Suppressor macrophage treated with lipopolysaccharide for 4 hours (primary cell): ENCODE data around the gene SLC38A1.
"Not testable (repeated sequence)": the region's sequence is repeated elsewhere in the genome, so short reads cannot be mapped to it uniquely, and the experiment has no call there.

Source experiments
- DNase-seq: peaks from one replicate; pipeline ENCODE4 v3.0.0-alpha.2; 2020

The SLC38A1 gene

GRCh38 chr12:46268583-46269428 is at the start of gene SLC38A1:
TSS of gene SLC38A1 (minus strand) at chr12:46269043. CDS start at chr12:46239800, 29,243 bp downstream.
- DNase-seq: peak; percentile 32

GRCh38 chr12:46318037-46318436 is 49.2 kb upstream of the SLC38A1 start:
- no peak for DNase-seq

- no peak for DNase-seq
These were observed 35.2 kb upstream of the SLC38A1 start for GRCh38 chr12:46304070-46304469.

GRCh38 chr12:46303039-46303666 is 34.3 kb upstream of the SLC38A1 start:
- DNase-seq: peak; percentile 65

- DNase-seq: peak; percentile 23
These were observed 32.1 kb upstream of the SLC38A1 start for GRCh38 chr12:46300910-46301309.

- no peak for DNase-seq
These were observed 31.0 kb upstream of the SLC38A1 start for GRCh38 chr12:46299851-46300250.

GRCh38 chr12:46298261-46298660 is 29.4 kb upstream of the SLC38A1 start:
- DNase-seq: no peak

GRCh38 chr12:46296822-46297221 is 28.0 kb upstream of the SLC38A1 start:
- peak; percentile 2 for DNase-seq

- no peak for DNase-seq
These were observed 24.0 kb upstream of the SLC38A1 start for GRCh38 chr12:46292754-46293402.

- DNase-seq: not testable (repeated sequence)
These were observed 23.1 kb upstream of the SLC38A1 start for GRCh38 chr12:46291953-46292352.

GRCh38 chr12:46285177-46285576 is 16.3 kb upstream of the SLC38A1 start:
- DNase-seq: not testable (repeated sequence)

- DNase-seq: no peak
These were observed 14.0 kb upstream of the SLC38A1 start for GRCh38 chr12:46282829-46283228.

- DNase-seq: no peak
These were observed 7.9 kb upstream of the SLC38A1 start for GRCh38 chr12:46276756-46277155.

GRCh38 chr12:46271863-46272262 is 3.0 kb upstream of the SLC38A1 start:
- no peak for DNase-seq

GRCh38 chr12:46269429-46270241 is 792 bp upstream of the SLC38A1 start:
- DNase-seq: peak; percentile 9

- DNase-seq: peak; percentile 4
These were observed 839 bp downstream of the SLC38A1 start for GRCh38 chr12:46267825-46268582.

- no peak for DNase-seq
These were observed 1.3 kb downstream of the SLC38A1 start for GRCh38 chr12:46267575-46267824.

- DNase-seq: peak; percentile 23
These were observed 1.8 kb downstream of the SLC38A1 start for GRCh38 chr12:46266869-46267574.

- DNase-seq: peak; percentile 17
These were observed 2.5 kb downstream of the SLC38A1 start for GRCh38 chr12:46266382-46266791.

GRCh38 chr12:46265734-46266133 is 3.1 kb downstream of the SLC38A1 start:
- DNase-seq: no peak

GRCh38 chr12:46265102-46265501 is 3.7 kb downstream of the SLC38A1 start:
- no peak for DNase-seq

- no peak for DNase-seq
These were observed 4.8 kb downstream of the SLC38A1 start for GRCh38 chr12:46264057-46264456.
